Hematopoietic multipotent progenitor cell treated with erythropoietin and hydrocortisone succinate and interleukin-3 and kit ligand, for 17 days (in vitro differentiated cells): ENCODE data around the gene COL17A1.

Experiments
- DNase-seq: peaks from one replicate; pipeline ENCODE4 v3.0.0-alpha.2; 2015; ENCODE audit warnings: low spot score

The COL17A1 gene

GRCh38 chr10:104096692-104097091, 11.0 kb upstream of the COL17A1 start:
- no peak for DNase-seq

GRCh38 chr10:104092749-104093148, 7.1 kb upstream of the COL17A1 start:
- no peak for DNase-seq

- DNase-seq = no peak
Measured at GRCh38 chr10:104090611-104091010, 4.9 kb upstream of the COL17A1 start.

- no peak for DNase-seq
Measured at GRCh38 chr10:104089621-104090020, 3.9 kb upstream of the COL17A1 start.

GRCh38 chr10:104088239-104088638, 2.6 kb upstream of the COL17A1 start:
- DNase-seq = no peak

GRCh38 chr10:104084482-104085142, 1.1 kb downstream of the COL17A1 start:
- DNase-seq = no peak

GRCh38 chr10:104081998-104082397, 3.7 kb downstream of the COL17A1 start:
- DNase-seq = no peak

GRCh38 chr10:104080762-104081161, 4.9 kb downstream of the COL17A1 start:
- peak; percentile 33 for DNase-seq

- DNase-seq = no peak
Measured at GRCh38 chr10:104077663-104078151, 8.0 kb downstream of the COL17A1 start.

GRCh38 chr10:104077247-104077646, 8.4 kb downstream of the COL17A1 start:
- DNase-seq = no peak

GRCh38 chr10:104076743-104077160, 8.9 kb downstream of the COL17A1 start:
- DNase-seq = no peak

- DNase-seq = no peak
Measured at GRCh38 chr10:104074505-104074904, 11.2 kb downstream of the COL17A1 start.

GRCh38 chr10:104072786-104073185, 12.9 kb downstream of the COL17A1 start:
- DNase-seq = no peak

GRCh38 chr10:104069613-104070012, 16.1 kb downstream of the COL17A1 start:
- DNase-seq = no peak

- no peak for DNase-seq
Measured at GRCh38 chr10:104067525-104067924, 18.2 kb downstream of the COL17A1 start.

GRCh38 chr10:104066945-104067344, 18.7 kb downstream of the COL17A1 start:
- no peak for DNase-seq

- no peak for DNase-seq
Measured at GRCh38 chr10:104065748-104066147, 19.9 kb downstream of the COL17A1 start.

- DNase-seq = no peak
Measured at GRCh38 chr10:104061196-104061595, 24.5 kb downstream of the COL17A1 start.

GRCh38 chr10:104059364-104059763, 26.3 kb downstream of the COL17A1 start:
- DNase-seq = no peak

GRCh38 chr10:104057717-104058116, 28.0 kb downstream of the COL17A1 start:
- no peak for DNase-seq

- no peak for DNase-seq
Measured at GRCh38 chr10:104056619-104057273, 28.9 kb downstream of the COL17A1 start.

GRCh38 chr10:104054430-104054829, 31.2 kb downstream of the COL17A1 start:
- no peak for DNase-seq

- no peak for DNase-seq
Measured at GRCh38 chr10:104053201-104053600, 32.5 kb downstream of the COL17A1 start.

GRCh38 chr10:104052431-104052830, 33.2 kb downstream of the COL17A1 start:
- no peak for DNase-seq
